Measurements from ENCODE around the gene RPS26. TPM values are rescaled to one million over a fixed set of nuclear protein-coding genes. Genes with fewer than 3 reads are reported as not detected.

Gene RPS26
- total and polyA plus RNA-seq, 9 of the 15 experiments (the other 6 are each of a cell fraction or from before 2014, with no cell fraction given): 70.2 to 1,589 (median 852) TPM

DNA sequence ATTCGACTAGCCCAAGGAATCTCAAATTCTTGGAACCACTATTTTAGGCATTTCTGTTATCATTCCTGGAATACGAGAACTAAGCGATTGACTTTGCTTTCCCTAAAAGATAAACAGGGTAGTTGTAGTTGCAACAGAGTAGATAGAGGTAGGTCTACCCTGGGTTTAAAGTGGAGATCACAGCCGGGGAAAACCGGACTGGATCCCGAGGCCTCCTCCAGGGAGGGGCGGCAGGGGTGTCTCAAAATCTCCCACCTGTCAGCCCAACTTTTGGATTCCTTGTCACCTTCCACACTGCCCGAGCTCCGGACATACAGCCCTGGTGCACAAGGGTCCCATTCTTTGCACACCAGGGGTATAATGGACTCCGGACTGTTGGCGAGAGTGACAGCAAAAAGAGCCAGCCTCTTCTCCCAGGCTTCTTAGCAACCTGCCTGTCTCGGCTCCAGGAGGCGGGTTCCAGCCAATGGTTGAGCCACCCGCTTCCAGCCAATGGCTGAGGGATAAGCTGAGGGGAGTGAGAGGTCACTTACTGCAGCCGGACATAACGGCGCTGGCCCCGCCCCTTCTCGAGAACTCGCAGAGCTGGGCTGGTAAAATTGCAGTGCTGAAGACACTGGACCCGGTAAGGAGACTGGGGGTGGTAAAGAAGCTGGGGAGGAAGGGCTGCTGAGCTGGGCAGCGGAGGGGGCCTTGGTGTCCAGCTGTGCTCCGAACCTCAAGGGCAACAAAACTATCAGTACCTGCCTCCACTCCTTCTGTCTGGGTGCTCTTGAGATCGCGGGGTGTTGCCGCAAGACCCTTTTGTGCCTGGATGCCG, 44.8 kb upstream of the RPS26 start, which contains the start of gene SUOX (continued):
- TF ChIP-seq RBM14 (IDR thresholded peaks at IDR 0.05; ENCODE audit: borderline replicate concordance, insufficient read depth, low read depth, low read length) (no peak), BCOR (IDR thresholded peaks at IDR 0.05) (0 out of 2 replicates have a peak, but pooled peaks have one; percentile 25), NFYB (IDR thresholded peaks at IDR 0.05; ENCODE audit: extremely low read depth, insufficient read length) (peak; percentile 88), TSC22D4 (tag; IDR thresholded peaks at IDR 0.05) (no peak), SRSF9 (IDR thresholded peaks at IDR 0.05; ENCODE audit: borderline replicate concordance, low read depth, low read length) (no peak), GTF2F1 (IDR thresholded peaks at IDR 0.05; ENCODE audit: low read depth, low read length) (peak; percentile 27; the same call in 1 of the 2 replicates), ZBTB17 (CRISPR knock-in tag; IDR thresholded peaks at IDR 0.05) (peak; percentile 39; the same call in 1 of the 2 replicates), SIN3A (IDR thresholded peaks at IDR 0.05; ENCODE audit: borderline replicate concordance in 2 of 2, control insufficient read depth in 1 of 2, low read depth in 2 of 2, low read length in 2 of 2) (peak in 1 of 2 experiments; percentile 70; a peak in 1 of 4 replicates), MEF2D (tag; conservative IDR thresholded peaks at IDR 0.05; ENCODE audit: low read depth) (0 out of 2 replicates have a peak, but pooled peaks have one; percentile 42), POLR2H (tag; IDR thresholded peaks at IDR 0.05; ENCODE audit: low read depth) (peak; percentile 68; the same call in 1 of the 2 replicates), RBFOX2 (IDR thresholded peaks at IDR 0.05; ENCODE audit: low read depth, low read length) (peak; percentile 75), NR2C1 (IDR thresholded peaks at IDR 0.05) (peak; percentile 76), NR2C1 (tag; IDR thresholded peaks at IDR 0.05) (peak; percentile 57; the same call in 1 of the 2 replicates)
- TF ChIP-seq, protein P1, sequence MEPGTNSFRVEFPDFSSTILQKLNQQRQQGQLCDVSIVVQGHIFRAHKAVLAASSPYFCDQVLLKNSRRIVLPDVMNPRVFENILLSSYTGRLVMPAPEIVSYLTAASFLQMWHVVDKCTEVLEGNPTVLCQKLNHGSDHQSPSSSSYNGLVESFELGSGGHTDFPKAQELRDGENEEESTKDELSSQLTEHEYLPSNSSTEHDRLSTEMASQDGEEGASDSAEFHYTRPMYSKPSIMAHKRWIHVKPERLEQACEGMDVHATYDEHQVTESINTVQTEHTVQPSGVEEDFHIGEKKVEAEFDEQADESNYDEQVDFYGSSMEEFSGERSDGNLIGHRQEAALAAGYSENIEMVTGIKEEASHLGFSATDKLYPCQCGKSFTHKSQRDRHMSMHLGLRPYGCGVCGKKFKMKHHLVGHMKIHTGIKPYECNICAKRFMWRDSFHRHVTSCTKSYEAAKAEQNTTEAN (CRISPR knock-in tag; IDR thresholded peaks at IDR 0.05): 0 out of 2 replicates have a peak, but pooled peaks have one; percentile 43
- TF ChIP-seq, protein P2, sequence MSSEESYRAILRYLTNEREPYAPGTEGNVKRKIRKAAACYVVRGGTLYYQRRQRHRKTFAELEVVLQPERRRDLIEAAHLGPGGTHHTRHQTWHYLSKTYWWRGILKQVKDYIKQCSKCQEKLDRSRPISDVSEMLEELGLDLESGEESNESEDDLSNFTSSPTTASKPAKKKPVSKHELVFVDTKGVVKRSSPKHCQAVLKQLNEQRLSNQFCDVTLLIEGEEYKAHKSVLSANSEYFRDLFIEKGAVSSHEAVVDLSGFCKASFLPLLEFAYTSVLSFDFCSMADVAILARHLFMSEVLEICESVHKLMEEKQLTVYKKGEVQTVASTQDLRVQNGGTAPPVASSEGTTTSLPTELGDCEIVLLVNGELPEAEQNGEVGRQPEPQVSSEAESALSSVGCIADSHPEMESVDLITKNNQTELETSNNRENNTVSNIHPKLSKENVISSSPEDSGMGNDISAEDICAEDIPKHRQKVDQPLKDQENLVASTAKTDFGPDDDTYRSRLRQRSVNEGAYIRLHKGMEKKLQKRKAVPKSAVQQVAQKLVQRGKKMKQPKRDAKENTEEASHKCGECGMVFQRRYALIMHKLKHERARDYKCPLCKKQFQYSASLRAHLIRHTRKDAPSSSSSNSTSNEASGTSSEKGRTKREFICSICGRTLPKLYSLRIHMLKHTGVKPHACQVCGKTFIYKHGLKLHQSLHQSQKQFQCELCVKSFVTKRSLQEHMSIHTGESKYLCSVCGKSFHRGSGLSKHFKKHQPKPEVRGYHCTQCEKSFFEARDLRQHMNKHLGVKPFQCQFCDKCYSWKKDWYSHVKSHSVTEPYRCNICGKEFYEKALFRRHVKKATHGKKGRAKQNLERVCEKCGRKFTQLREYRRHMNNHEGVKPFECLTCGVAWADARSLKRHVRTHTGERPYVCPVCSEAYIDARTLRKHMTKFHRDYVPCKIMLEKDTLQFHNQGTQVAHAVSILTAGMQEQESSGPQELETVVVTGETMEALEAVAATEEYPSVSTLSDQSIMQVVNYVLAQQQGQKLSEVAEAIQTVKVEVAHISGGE (CRISPR knock-in tag; IDR thresholded peaks at IDR 0.05): peak in 2 of 3 experiments; percentile 35 to 67; a peak in 2 of 6 replicates
- TF ChIP-seq, protein P3, sequence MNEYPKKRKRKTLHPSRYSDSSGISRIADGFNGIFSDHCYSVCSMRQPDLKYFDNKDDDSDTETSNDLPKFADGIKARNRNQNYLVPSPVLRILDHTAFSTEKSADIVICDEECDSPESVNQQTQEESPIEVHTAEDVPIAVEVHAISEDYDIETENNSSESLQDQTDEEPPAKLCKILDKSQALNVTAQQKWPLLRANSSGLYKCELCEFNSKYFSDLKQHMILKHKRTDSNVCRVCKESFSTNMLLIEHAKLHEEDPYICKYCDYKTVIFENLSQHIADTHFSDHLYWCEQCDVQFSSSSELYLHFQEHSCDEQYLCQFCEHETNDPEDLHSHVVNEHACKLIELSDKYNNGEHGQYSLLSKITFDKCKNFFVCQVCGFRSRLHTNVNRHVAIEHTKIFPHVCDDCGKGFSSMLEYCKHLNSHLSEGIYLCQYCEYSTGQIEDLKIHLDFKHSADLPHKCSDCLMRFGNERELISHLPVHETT (CRISPR knock-in tag; conservative IDR thresholded peaks at IDR 0.05 in 1 of 2, IDR thresholded peaks at IDR 0.05 in 1 of 2): 0 out of 4 replicates have a peak, but pooled peaks of 1 of the 2 experiments have one; percentile 7
